Tibial artery (tissue), 4 donors: Measurements from ENCODE around the gene SEC31B.

Experiments
- DNase-seq, 2 donors: peaks; one replicate each; pipeline ENCODE4 v3.0.0-alpha.2; 2019
- H3K27ac ChIP-seq, 2 donors: fragments of 200-600 bp; sonication (generic) in 1 of 2; 1 replicate in 1 of 2; 2 replicates in 1 of 2; pipeline ENCODE4 v1.5.1; 2018 to 2019; ENCODE audit warnings: mild to moderate bottlenecking in 1 of 2
- H3K27me3 ChIP-seq, 2 donors: fragments of 200-600 bp; sonication (generic) in 1 of 2; one replicate each; pipeline versions ENCODE4 v1.5.1 to v1.6.0; 2016 to 2019
- H3K36me3 ChIP-seq, 3 donors: fragments of 200-600 bp; sonication (generic) in 2 of 3; one replicate each; pipeline ENCODE4 v1.5.1; 2016 to 2019; ENCODE audit warnings: mild to moderate bottlenecking in 2 of 3
- H3K4me1 ChIP-seq, 4 donors: fragments of 200-600 bp; sonication (generic) in 2 of 4; 1 replicate in 3 of 4; 2 replicates in 1 of 4; pipeline ENCODE4 v1.5.1; 2016 to 2019
- H3K4me3 ChIP-seq, 2 donors: fragments of 200-600 bp; sonication (generic) in 1 of 2; 1 replicate in 1 of 2; 2 replicates in 1 of 2; pipeline ENCODE4 v1.5.1; 2018 to 2019; ENCODE audit warnings: mild to moderate bottlenecking in 2 of 2
- H3K9me3 ChIP-seq, 3 donors: fragments of 200-600 bp; sonication (generic) in 1 of 3; one replicate each; pipeline ENCODE4 v1.5.1; 2016 to 2019
- CTCF ChIP-seq, 2 experiments: fragments of 200-600 bp in 1 of 2; fragments of 450-650 bp in 1 of 2; IDR thresholded peaks; one replicate each; pipeline ENCODE4 v1.5.1; 2017 to 2019; ENCODE audit warnings: antibody characterized with exemption in 2 of 2, mild to moderate bottlenecking in 1 of 2, moderate library complexity in 1 of 2
- intact Hi-C: fragments of 100-400 bp; cut with DNase I; formaldehyde crosslinking; loops from one replicate; pipeline ENCODE4 v1.15.0; 2023; ENCODE audit warnings: low total_unique reads

The SEC31B gene

GRCh38 chr10:100469756-100470155 is 49.9 kb downstream of the SEC31B start:
- no peak for DNase-seq
- Histone ChIP-seq H3K36me3 (no peaks in the 10 kb centered on the region), H3K4me1 (no peaks in the 10 kb centered on the region), H3K27ac (no peak overlapping the region), H3K4me3 (no peak overlapping the region), H3K27me3 (peaks cover 0 to 12% of the 10 kb centered on the region in 2 donors), H3K9me3 (no peaks in the 10 kb centered on the region)
- intact Hi-C loops: no loop called here
- no peak for TF ChIP-seq CTCF (IDR thresholded peaks at IDR 0.05)

GRCh38 chr10:100468978-100469377 is 50.7 kb downstream of the SEC31B start:
- Histone ChIP-seq H3K27ac (no peak overlapping the region), H3K9me3 (no peaks in the 10 kb centered on the region), H3K36me3 (no peaks in the 10 kb centered on the region), H3K27me3 (peaks cover 0 to 12% of the 10 kb centered on the region in 2 donors), H3K4me1 (no peaks in the 10 kb centered on the region), H3K4me3 (no peak overlapping the region)
- intact Hi-C loops: no loop called here
- no peak for TF ChIP-seq CTCF (IDR thresholded peaks at IDR 0.05)
- no peak for DNase-seq

GRCh38 chr10:100468322-100468721 is 51.3 kb downstream of the SEC31B start:
- TF ChIP-seq CTCF (IDR thresholded peaks at IDR 0.05): no peak
- intact Hi-C loops: no loop called here
- H3K9me3 ChIP-seq: no peaks in the 10 kb centered on the region
- no peaks in the 10 kb centered on the region for H3K36me3 ChIP-seq
- no peaks in the 10 kb centered on the region for H3K4me1 ChIP-seq
- H3K27ac ChIP-seq: no peak overlapping the region
- H3K27me3 ChIP-seq: peaks cover 0 to 12% of the 10 kb centered on the region in 2 donors
- DNase-seq: no peak
- H3K4me3 ChIP-seq: no peak overlapping the region

- no peak within 1 kb of the TSS for H3K4me3 ChIP-seq
- intact Hi-C loops: no loop called here
- no peaks in the 10 kb centered on the region for H3K9me3 ChIP-seq
- H3K27me3 ChIP-seq: peaks cover 0 to 8% of the 10 kb centered on the region in 2 donors
- H3K27ac ChIP-seq: no peak within 1 kb of the TSS
- H3K4me1 ChIP-seq: no peaks in the 10 kb centered on the region
- no peak for TF ChIP-seq CTCF (IDR thresholded peaks at IDR 0.05)
- DNase-seq: no peak
- no peaks in the 10 kb centered on the region for H3K36me3 ChIP-seq
Observed at GRCh38 chr10:100462709-100463108, 57.0 kb downstream of the SEC31B start, which contains the start of gene WNT8B. Gene WNT8B (plus strand): TSS chr10:100463009. CDS start chr10:100463169, 160 bp downstream.

- no peak for TF ChIP-seq CTCF (IDR thresholded peaks at IDR 0.05)
- H3K27ac ChIP-seq: no peak overlapping the region
- no peaks in the 10 kb centered on the region for H3K4me1 ChIP-seq
- peaks cover 0 to 6% (median 0%) of the 10 kb centered on the region in 3 donors for H3K9me3 ChIP-seq
- intact Hi-C loops: no loop called here
- no peaks in the 10 kb centered on the region for H3K36me3 ChIP-seq
- H3K27me3 ChIP-seq: peaks cover 0 to 4% of the 10 kb centered on the region in 2 donors
- H3K4me3 ChIP-seq: no peak overlapping the region
- DNase-seq: no peak
Observed at GRCh38 chr10:100448951-100449350, 70.7 kb downstream of the SEC31B start.

GRCh38 chr10:100447663-100448062 is 72.0 kb downstream of the SEC31B start:
- peaks cover 0 to 6% (median 0%) of the 10 kb centered on the region in 3 donors for H3K9me3 ChIP-seq
- H3K27ac ChIP-seq: no peak overlapping the region
- DNase-seq: no peak
- TF ChIP-seq CTCF (IDR thresholded peaks at IDR 0.05): no peak
- peaks cover 0 to 4% of the 10 kb centered on the region in 2 donors for H3K27me3 ChIP-seq
- H3K4me3 ChIP-seq: no peak overlapping the region
- H3K36me3 ChIP-seq: no peaks in the 10 kb centered on the region
- H3K4me1 ChIP-seq: no peaks in the 10 kb centered on the region
- intact Hi-C loops: no loop called here
